ENCODE measurements around the gene SLC1A3.
A peak's percentile ranks its signal among the peaks of the same experiment; 100 is the strongest.

GRCh38 chr5:36734422-36734821 is 128.0 kb downstream of the SLC1A3 start:
- TF ChIP-seq CTCF (IDR thresholded peaks at IDR 0.05), result peak in 5 of 7 experiments; percentile 11 to 56 (median 42)
- no peak for TF ChIP-seq POLR2A (IDR thresholded peaks at IDR 0.05)

Data from body of pancreas (tissue), 4 donors.